Endothelial cell of umbilical vein (primary cell): ENCODE results near the gene OR51E2. TPM values are rescaled to one million over a fixed set of nuclear protein-coding genes. Genes with fewer than 3 reads are reported as not detected.

ENCODE experiments used
- BruUV-seq: library from RNA; stranded (reverse); fragments of 400-500 nt; replicated peaks from 2 replicates; lab custom pipeline; 2021; lab: Mats Ljungman, UMichigan
- CTCF ChIA-PET: fragments of 300-600, 350-600 bp; sonication (Branson Sonifier 250); formaldehyde crosslinking; loops from one replicate; lab custom pipeline; 2021; ENCODE audit warnings: antibody characterized with exemption, inconsistent platforms; lab: Charles Lee
- POLR2A ChIA-PET: fragments of 300-600, 350-600 bp; sonication (Branson Sonifier 250); formaldehyde crosslinking; loops from one replicate; lab custom pipeline; 2021; ENCODE audit warnings: antibody characterized with exemption, inconsistent platforms; lab: Charles Lee
- DNase-seq: peaks from one replicate; pipeline ENCODE4 v3.0.0-alpha.2; 2011; ENCODE audit warnings: low read depth, low spot score
- FAIRE-seq: peaks from 2 replicates; lab custom pipeline; 2011; peaks lifted over from hg19 to GRCh38; lab: Jason Lieb, UNC
- H2AFZ ChIP-seq: 2 replicates; pipeline ENCODE4 v1.6.0; 2012; ENCODE audit warnings: low read depth, low read length, control low read depth, inconsistent platforms
- H3K27ac ChIP-seq: 2 replicates; pipeline ENCODE4 v1.5.1; 2011; ENCODE audit warnings: low read depth, mild to moderate bottlenecking, control low read depth, low read length, moderate library complexity; ENCODE audit not compliant: insufficient read depth
- H3K27me3 ChIP-seq, 2 experiments: 2 replicates each; pipeline versions ENCODE4 v1.6.0 to v1.6.1; 2011; ENCODE audit warnings: low read length in 2 of 2, mixed read lengths in 1 of 2; ENCODE audit not compliant: control insufficient read depth in 2 of 2, insufficient read depth in 2 of 2
- H3K36me3 ChIP-seq, 2 experiments: 2 replicates in 1 of 2; 3 replicates in 1 of 2; pipeline ENCODE4 v1.5.1; 2011; ENCODE audit warnings: low read length in 2 of 2, mild to moderate bottlenecking in 1 of 2, moderate library complexity in 1 of 2; ENCODE audit not compliant: control insufficient read depth in 2 of 2, insufficient read depth in 2 of 2; ENCODE audit errors: extremely low read depth in 1 of 2
- H3K4me1 ChIP-seq: 3 replicates; pipeline ENCODE4 v1.5.1; 2011; ENCODE audit warnings: mild to moderate bottlenecking, low read length; ENCODE audit not compliant: control insufficient read depth, insufficient read depth; ENCODE audit errors: extremely low read depth
- H3K4me2 ChIP-seq: 2 replicates; pipeline ENCODE4 v1.6.1; 2011; ENCODE audit warnings: low read length, control low read depth, mixed read lengths; ENCODE audit not compliant: insufficient read depth
- H3K4me3 ChIP-seq, 3 experiments: fragments of 200-600 bp in 1 of 3; sonication (generic), shearing (Covaris generic) in 1 of 3; replicated peaks in 1 of 3; 2 replicates each; pipeline ENCODE4 v1.5.1; 2011 to 2016; ENCODE audit warnings: control low read depth in 3 of 3, low read length in 3 of 3, mild to moderate bottlenecking in 2 of 3, inconsistent platforms in 1 of 3, low read depth in 1 of 3, moderate library complexity in 1 of 3; ENCODE audit not compliant: insufficient read depth in 1 of 3
- H3K79me2 ChIP-seq: 2 replicates; pipeline ENCODE4 v1.6.0; 2012; ENCODE audit warnings: low read length, inconsistent platforms; ENCODE audit not compliant: control insufficient read depth, insufficient read depth
- H3K9ac ChIP-seq: replicated peaks from 2 replicates; pipeline ENCODE3; 2011; ENCODE audit warnings: low read length, control low read depth; ENCODE audit not compliant: insufficient read depth; ENCODE audit errors: extremely low read depth
- H3K9me1 ChIP-seq: replicated peaks from 3 replicates; pipeline ENCODE4 v1.6.0; 2011; ENCODE audit warnings: mild to moderate bottlenecking, low read length; ENCODE audit not compliant: control insufficient read depth, insufficient read depth; ENCODE audit errors: extremely low read depth
- H3K9me3 ChIP-seq: replicated peaks from 2 replicates; pipeline ENCODE4 v1.5.1; 2012; ENCODE audit warnings: low read length, inconsistent platforms; ENCODE audit not compliant: control insufficient read depth, insufficient read depth
- H4K20me1 ChIP-seq: replicated peaks from 2 replicates; pipeline ENCODE3; 2011; ENCODE audit warnings: mild to moderate bottlenecking, low read length; ENCODE audit not compliant: control insufficient read depth, insufficient read depth; ENCODE audit errors: extremely low read depth
- CTCF ChIP-seq, 2 donors: IDR thresholded peaks; 1 replicate in 1 of 2; 2 replicates in 1 of 2; pipeline ENCODE4 v1.5.1; 2011; ENCODE audit warnings: low read length in 2 of 2, mild to moderate bottlenecking in 2 of 2, moderate library complexity in 2 of 2, control low read depth in 1 of 2, inconsistent platforms in 1 of 2, low read depth in 1 of 2; ENCODE audit not compliant: insufficient read depth in 1 of 2; ENCODE audit errors: extremely low read depth in 1 of 2
- EZH2 ChIP-seq: IDR thresholded peaks from 2 replicates; pipeline ENCODE4 v1.6.1; 2012; ENCODE audit warnings: borderline replicate concordance, low read depth, mild to moderate bottlenecking, moderate library complexity, low read length, inconsistent platforms; ENCODE audit not compliant: severe bottlenecking
- FOS ChIP-seq: IDR thresholded peaks from 2 replicates; pipeline ENCODE4 v1.6.1; 2011; ENCODE audit warnings: mild to moderate bottlenecking, low read length, moderate library complexity, borderline replicate concordance; ENCODE audit not compliant: insufficient read depth
- GATA2 ChIP-seq: IDR thresholded peaks from 2 replicates; pipeline ENCODE4 v1.7.0; 2011; ENCODE audit warnings: low read depth, mild to moderate bottlenecking, moderate library complexity, mixed read lengths, low read length; ENCODE audit not compliant: insufficient read length, insufficient read depth
- JUN ChIP-seq: IDR thresholded peaks from 2 replicates; pipeline ENCODE4 v1.6.1; 2011; ENCODE audit warnings: borderline replicate concordance, low read depth; ENCODE audit not compliant: insufficient read length, insufficient read depth
- MAX ChIP-seq: IDR thresholded peaks from 2 replicates; pipeline ENCODE4 v1.6.1; 2011; ENCODE audit not compliant: insufficient read depth, insufficient read length
- MYC ChIP-seq: IDR thresholded peaks from one replicate; pipeline ENCODE4 v1.6.1; 2011; ENCODE audit warnings: mild to moderate bottlenecking, low read depth, low read length
- POLR2A ChIP-seq: IDR thresholded peaks from 2 replicates; pipeline ENCODE4 v1.6.1; 2012; ENCODE audit warnings: low read depth, mild to moderate bottlenecking, control low read depth, low read length
- POLR2AphosphoS5 ChIP-seq: IDR thresholded peaks from 2 replicates; pipeline ENCODE4 v1.6.1; 2012; ENCODE audit warnings: low read depth, mild to moderate bottlenecking, control low read depth, low read length, moderate library complexity; ENCODE audit not compliant: insufficient read depth
- dilution Hi-C: fragments of 300-500 bp; cut with MboI; formaldehyde crosslinking; loops from one replicate; pipeline ENCODE4 v1.15.0; 2019; ENCODE audit warnings: low sequenced_read_pairs; ENCODE audit not compliant: extremely low pct_ligation_motif_present
- intact Hi-C: fragments of 100-400 bp; cut with micrococcal nuclease; formaldehyde crosslinking; loops from one replicate; pipeline ENCODE4 v1.10.0; 2022
- polyA plus RNA-seq, 4 experiments: library from polyadenylated mRNA; depleted of rRNA in 3 of 4; stranded (reverse) in 3 of 4; unstranded in 1 of 4; fragments of >200 nt; gene quantifications; 2 replicates each; pipeline versions ENCODE4 v1.2.1 to v1.2.3, GENCODE V29; 2011 to 2012; ENCODE audit warnings: missing spikeins in 1 of 4
- total RNA-seq: library from RNA; stranded (reverse); gene quantifications from 2 replicates; pipeline ENCODE4 v1.2.3, GENCODE V29; 2021

Gene OR51E2
- total and polyA plus RNA-seq, 2 donors (not counting 3 experiments of a cell fraction or from before 2014, with no cell fraction given) = not detected

- Histone ChIP-seq H3K4me3 (no peak overlapping the region), H3K4me1 (no peaks in the 10 kb centered on the region), H3K9ac (no peak overlapping the region), H3K9me3 (no peaks in the 10 kb centered on the region), H3K79me2 (no peaks in the 10 kb centered on the region), H3K9me1 (no peaks in the 10 kb centered on the region), H3K4me2 (no peak overlapping the region), H3K27ac (no peak overlapping the region), H3K36me3 (no peaks in the 10 kb centered on the region), H3K27me3 (no peaks in the 10 kb centered on the region), H2AFZ (no peak overlapping the region), H4K20me1 (no peaks in the 10 kb centered on the region)
- FAIRE-seq (no peak), DNase-seq (no peak)
- ChIA-PET CTCF (no interaction called here), POLR2A (no interaction called here)
- TF ChIP-seq MYC = no peak
- dilution Hi-C loops = no loop called here
- intact Hi-C loops = no loop called here
- BruUV-seq = no TSS peak
These were observed 2.2 kb downstream of the OR51E2 start for GRCh38 chr11:4695442-4695841.

DNA sequence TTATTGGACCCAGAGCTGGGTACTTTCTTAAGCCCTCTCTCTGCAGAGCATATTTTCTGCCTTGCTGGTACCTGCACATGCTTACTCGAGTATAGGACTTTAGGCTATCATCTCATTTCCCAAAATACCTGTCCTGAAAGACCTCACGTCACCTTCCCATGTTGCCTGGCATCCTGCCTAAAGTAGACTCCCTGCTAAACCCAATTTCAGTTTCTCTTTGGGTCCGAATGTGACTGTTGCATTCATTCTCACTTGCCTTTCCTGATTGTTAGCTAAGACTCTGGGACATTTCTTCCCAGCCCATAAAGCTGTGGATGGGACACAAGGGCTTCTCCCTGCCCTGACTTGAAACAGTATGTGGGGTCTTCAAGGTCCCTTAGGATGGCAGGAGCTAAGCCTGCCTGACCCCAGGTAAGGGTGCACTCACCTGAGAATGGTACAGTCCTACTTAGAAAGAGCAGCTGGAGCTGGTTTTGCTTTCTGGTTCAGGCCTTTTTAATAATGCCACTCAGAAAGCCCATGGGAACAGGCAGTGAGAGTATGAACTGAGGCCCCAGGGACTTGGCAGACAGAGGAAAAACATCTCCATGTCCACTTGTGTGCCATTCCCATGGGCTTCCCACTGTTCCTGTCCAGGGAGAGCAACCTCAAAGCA is 12.9 kb downstream of the OR51E2 start:
- H2AFZ ChIP-seq = no peak overlapping the region
- no peak for DNase-seq
- no peak for TF ChIP-seq POLR2AphosphoS5
- no peak for TF ChIP-seq MAX
- no peak for TF ChIP-seq GATA2
- no peak for TF ChIP-seq JUN
- TF ChIP-seq POLR2A = no peak
- no peak for TF ChIP-seq FOS
- TF ChIP-seq EZH2 = no peak
- no peak for TF ChIP-seq CTCF (IDR thresholded peaks at IDR 0.05; ENCODE audit: extremely low read depth in 1 of 2, insufficient read depth in 1 of 2, low read depth in 1 of 2, low read length in 2 of 2)
- TF ChIP-seq MYC = no peak
- BruUV-seq = no TSS peak
- ChIA-PET CTCF (no interaction called here), POLR2A (no interaction called here)
- no peak overlapping the region for H3K4me3 ChIP-seq
- H3K27me3 ChIP-seq = no peaks in the 10 kb centered on the region
- FAIRE-seq = no peak
- no peaks in the 10 kb centered on the region for H3K9me3 ChIP-seq
- H4K20me1 ChIP-seq = no peaks in the 10 kb centered on the region
- dilution Hi-C loops (no loop called here), intact Hi-C loops (no loop called here)
- H3K9ac ChIP-seq = no peak overlapping the region
- H3K79me2 ChIP-seq = no peaks in the 10 kb centered on the region
- no peaks in the 10 kb centered on the region for H3K36me3 ChIP-seq
- H3K4me1 ChIP-seq = no peaks in the 10 kb centered on the region
- H3K27ac ChIP-seq = no peak overlapping the region
- H3K9me1 ChIP-seq = no peaks in the 10 kb centered on the region
- H3K4me2 ChIP-seq = no peak overlapping the region
